Caco-2 (cell line): ENCODE measurements around the gene GASK1B. TPM values are rescaled to one million over a fixed set of nuclear protein-coding genes. Genes with fewer than 3 reads are reported as not detected.

Experiments
- BruUV-seq: library from RNA; stranded (reverse); fragments of 400-500 nt; replicated peaks from 2 replicates; lab custom pipeline; 2021; lab: Mats Ljungman, UMichigan
- CTCF ChIA-PET: fragments of 300-600 bp; sonication (Branson Sonifier 250); formaldehyde crosslinking; loops from one replicate; lab custom pipeline; 2022; ENCODE audit warnings: antibody characterized with exemption; lab: Charles Lee
- POLR2A ChIA-PET: fragments of 300-600 bp; sonication (Branson Sonifier 250); formaldehyde crosslinking; loops from one replicate; lab custom pipeline; 2022; ENCODE audit warnings: antibody characterized with exemption; lab: Charles Lee
- DNase-seq, 2 experiments: peaks; one replicate each; pipeline versions ENCODE4 v3.0.0 to v3.0.0-alpha.2; 2020 to 2022
- H3K27me3 ChIP-seq: replicated peaks from 2 replicates; pipeline ENCODE4 v1.6.0; 2011; ENCODE audit warnings: low read length; ENCODE audit not compliant: control insufficient read depth, insufficient read depth
- H3K36me3 ChIP-seq: 2 replicates; pipeline ENCODE4 v1.5.1; 2011; ENCODE audit warnings: low read length; ENCODE audit not compliant: control insufficient read depth, insufficient read depth
- H3K4me1 ChIP-seq: fragments of 250-450 bp; sonication (Bioruptor Pico); 2 replicates; pipeline ENCODE4 v1.5.1; 2020; ENCODE audit warnings: mild to moderate bottlenecking
- H3K4me3 ChIP-seq: 2 replicates; pipeline ENCODE4 v1.5.1; 2011; ENCODE audit warnings: low read depth, mild to moderate bottlenecking, control low read depth, low read length
- H3K9me3 ChIP-seq: fragments of 250-450 bp; sonication (Bioruptor Pico); 2 replicates; pipeline ENCODE4 v1.5.1; 2020; ENCODE audit warnings: mild to moderate bottlenecking, moderate library complexity
- H3K27ac Mint-ChIP-seq: one replicate; pipeline ENCODE4 v1.8.0; 2022; ENCODE audit warnings: mixed read lengths; ENCODE audit not compliant: unreplicated experiment
- H3K27me3 Mint-ChIP-seq: one replicate; pipeline ENCODE4 v1.8.0; 2022; ENCODE audit warnings: mixed read lengths; ENCODE audit not compliant: insufficient read depth, unreplicated experiment
- H3K36me3 Mint-ChIP-seq: one replicate; pipeline ENCODE4 v1.8.0; 2022; ENCODE audit warnings: mild to moderate bottlenecking, mixed read lengths; ENCODE audit not compliant: insufficient read depth, unreplicated experiment
- H3K4me1 Mint-ChIP-seq: one replicate; pipeline ENCODE4 v1.8.0; 2022; ENCODE audit warnings: low read depth, mixed read lengths; ENCODE audit not compliant: unreplicated experiment
- H3K4me3 Mint-ChIP-seq: one replicate; pipeline ENCODE4 v1.8.0; 2022; ENCODE audit warnings: mild to moderate bottlenecking, moderate library complexity, mixed read lengths; ENCODE audit not compliant: unreplicated experiment
- H3K9me3 Mint-ChIP-seq: one replicate; pipeline ENCODE4 v1.8.0; 2022; ENCODE audit warnings: mixed read lengths; ENCODE audit not compliant: unreplicated experiment
- intact Hi-C: fragments of 100-400 bp; cut with micrococcal nuclease; formaldehyde crosslinking; loops from one replicate; pipeline ENCODE4 v1.10.0; 2022; ENCODE audit not compliant: unreplicated experiment
- total RNA-seq: library from RNA; stranded (reverse); gene quantifications from 2 replicates; pipeline ENCODE4 v1.2.3, GENCODE V29; 2022
- TF ChIP-seq, protein P1 (sequence below), 2 experiments: fragments of 200-600 bp in 1 of 2; IDR thresholded peaks; 1 replicate in 1 of 2; 2 replicates in 1 of 2; pipeline versions ENCODE4 v1.5.1 to v1.8.0; 2011 to 2022; ENCODE audit warnings: antibody characterized with exemption in 1 of 2, control low read depth in 1 of 2, inconsistent platforms in 1 of 2, low read depth in 1 of 2, low read length in 1 of 2, mild to moderate bottlenecking in 1 of 2, moderate library complexity in 1 of 2; ENCODE audit not compliant: insufficient read depth in 1 of 2, severe bottlenecking in 1 of 2, unreplicated experiment in 1 of 2

The GASK1B gene
- total RNA-seq, 1 experiment from 2014 or later: 48.5 TPM

GRCh38 chr4:158155656-158156356 is 17.0 kb downstream of the GASK1B start:
- Mint-ChIP-seq H3K9me3 (no peaks in the 10 kb centered on the region), H3K4me1 (peaks cover 26% of the 10 kb centered on the region), H3K27me3 (no peaks in the 10 kb centered on the region), H3K4me3 (peak overlapping the region; percentile 22), H3K27ac (peak overlapping the region; percentile 55), H3K36me3 (peaks cover 71% of the 10 kb centered on the region)
- no TSS peak for BruUV-seq
- POLR2A ChIA-PET: interaction anchor here (0.7 kb wide), 1 partner anchor 60 kb away, joined by 3 read pairs; no protein-coding TSS in a partner anchor
- TF ChIP-seq, protein P1, sequence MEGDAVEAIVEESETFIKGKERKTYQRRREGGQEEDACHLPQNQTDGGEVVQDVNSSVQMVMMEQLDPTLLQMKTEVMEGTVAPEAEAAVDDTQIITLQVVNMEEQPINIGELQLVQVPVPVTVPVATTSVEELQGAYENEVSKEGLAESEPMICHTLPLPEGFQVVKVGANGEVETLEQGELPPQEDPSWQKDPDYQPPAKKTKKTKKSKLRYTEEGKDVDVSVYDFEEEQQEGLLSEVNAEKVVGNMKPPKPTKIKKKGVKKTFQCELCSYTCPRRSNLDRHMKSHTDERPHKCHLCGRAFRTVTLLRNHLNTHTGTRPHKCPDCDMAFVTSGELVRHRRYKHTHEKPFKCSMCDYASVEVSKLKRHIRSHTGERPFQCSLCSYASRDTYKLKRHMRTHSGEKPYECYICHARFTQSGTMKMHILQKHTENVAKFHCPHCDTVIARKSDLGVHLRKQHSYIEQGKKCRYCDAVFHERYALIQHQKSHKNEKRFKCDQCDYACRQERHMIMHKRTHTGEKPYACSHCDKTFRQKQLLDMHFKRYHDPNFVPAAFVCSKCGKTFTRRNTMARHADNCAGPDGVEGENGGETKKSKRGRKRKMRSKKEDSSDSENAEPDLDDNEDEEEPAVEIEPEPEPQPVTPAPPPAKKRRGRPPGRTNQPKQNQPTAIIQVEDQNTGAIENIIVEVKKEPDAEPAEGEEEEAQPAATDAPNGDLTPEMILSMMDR (IDR thresholded peaks at IDR 0.05; ENCODE audit: insufficient read depth in 1 of 2, low read depth in 1 of 2, low read length in 1 of 2, severe bottlenecking in 1 of 2, unreplicated experiment in 1 of 2): no peak
- Histone ChIP-seq H3K4me3 (no peak overlapping the region), H3K4me1 (peaks cover 48% of the 10 kb centered on the region), H3K27me3 (no peaks in the 10 kb centered on the region), H3K9me3 (no peaks in the 10 kb centered on the region), H3K36me3 (no peaks in the 10 kb centered on the region)
- CTCF ChIA-PET: interaction anchor here (1.5 kb wide), 1 partner anchor 15 kb away, joined by 4 read pairs; no protein-coding TSS in a partner anchor
- intact Hi-C loops: loop anchor here (1.0 to 5.0 kb wide), 3 partner anchors 14 to 161 kb away; no protein-coding TSS in a partner anchor
- DNase-seq: peak; percentile 57 to 70

DNA sequence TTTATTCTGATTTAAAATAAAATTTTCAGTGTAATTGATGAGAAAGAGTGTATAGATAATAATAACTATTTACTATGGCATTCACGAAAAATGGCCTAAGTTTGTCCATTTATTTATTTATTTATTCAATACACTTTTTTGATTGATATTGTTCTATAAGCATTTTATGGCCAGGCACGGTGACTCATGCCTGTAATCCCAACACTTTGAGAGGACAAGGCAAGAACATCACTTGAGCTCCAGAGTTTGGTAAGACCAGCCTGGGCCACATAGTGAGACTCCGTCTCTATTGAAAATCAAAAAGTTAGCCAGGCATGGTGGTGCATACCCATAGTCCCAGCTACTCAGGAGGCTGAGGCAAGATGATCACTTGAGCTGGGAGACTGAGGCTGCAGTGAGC is 25.7 kb downstream of the GASK1B start:
- CTCF ChIA-PET: no interaction called here
- Histone ChIP-seq H3K9me3 (no peaks in the 10 kb centered on the region), H3K27me3 (no peaks in the 10 kb centered on the region), H3K4me3 (no peak overlapping the region), H3K4me1 (no peaks in the 10 kb centered on the region), H3K36me3 (no peaks in the 10 kb centered on the region)
- Mint-ChIP-seq H3K27me3 (no peaks in the 10 kb centered on the region), H3K27ac (no peak overlapping the region), H3K9me3 (no peaks in the 10 kb centered on the region), H3K36me3 (peaks cover 42% of the 10 kb centered on the region), H3K4me1 (no peaks in the 10 kb centered on the region), H3K4me3 (no peak overlapping the region)
- intact Hi-C loops: no loop called here
- TF ChIP-seq, protein P1 (IDR thresholded peaks at IDR 0.05; ENCODE audit: insufficient read depth in 1 of 2, low read depth in 1 of 2, low read length in 1 of 2, severe bottlenecking in 1 of 2, unreplicated experiment in 1 of 2): no peak
- POLR2A ChIA-PET: no interaction called here
- BruUV-seq: no TSS peak
- DNase-seq: no peak

GRCh38 chr4:158146736-158147135 is 26.1 kb downstream of the GASK1B start:
- POLR2A ChIA-PET: no interaction called here
- intact Hi-C loops: no loop called here

More at GRCh38 chr4:158146736-158147135, 26.1 kb downstream of the GASK1B start:
- Mint-ChIP-seq H3K9me3 (no peaks in the 10 kb centered on the region), H3K27me3 (no peaks in the 10 kb centered on the region), H3K27ac (no peak overlapping the region), H3K4me1 (no peaks in the 10 kb centered on the region), H3K4me3 (no peak overlapping the region), H3K36me3 (peaks cover 42% of the 10 kb centered on the region)
- Histone ChIP-seq H3K36me3 (no peaks in the 10 kb centered on the region), H3K4me1 (no peaks in the 10 kb centered on the region), H3K9me3 (no peaks in the 10 kb centered on the region), H3K27me3 (no peaks in the 10 kb centered on the region), H3K4me3 (no peak overlapping the region)
- CTCF ChIA-PET: no interaction called here
- DNase-seq: no peak
- TF ChIP-seq, protein P1 (IDR thresholded peaks at IDR 0.05; ENCODE audit: insufficient read depth in 1 of 2, low read depth in 1 of 2, low read length in 1 of 2, severe bottlenecking in 1 of 2, unreplicated experiment in 1 of 2): no peak
- BruUV-seq: no TSS peak
